H9 (cell line): ENCODE results near the gene NPC1. TPM values are rescaled to one million over a fixed set of nuclear protein-coding genes. Genes with fewer than 3 reads are reported as not detected.

Experiments used
- DNase-seq: peaks from one replicate; pipeline ENCODE4 v3.0.0-alpha.2; 2017
- H2AFZ ChIP-seq: one replicate; pipeline ENCODE4 v1.6.1; 2013; ENCODE audit warnings: mild to moderate bottlenecking, low read length, control low read depth, moderate library complexity
- H2AK5ac ChIP-seq: 2 replicates; pipeline ENCODE4 v1.6.1; 2013; ENCODE audit warnings: low read length, control low read depth, mixed read lengths; ENCODE audit not compliant: insufficient read length
- H2BK120ac ChIP-seq: one replicate; pipeline ENCODE4 v1.6.1; 2013; ENCODE audit warnings: low read depth, mild to moderate bottlenecking, low read length, control low read depth, inconsistent platforms; ENCODE audit not compliant: poor library complexity, severe bottlenecking
- H2BK12ac ChIP-seq: 2 replicates; pipeline ENCODE4 v1.6.1; 2013; ENCODE audit warnings: low read length, control low read depth, mixed read lengths, low read depth; ENCODE audit not compliant: insufficient read length
- H2BK15ac ChIP-seq: 2 replicates; pipeline ENCODE4 v1.6.1; 2013; ENCODE audit warnings: low read depth, low read length, control low read depth
- H2BK20ac ChIP-seq: one replicate; pipeline ENCODE4 v1.6.1; 2013; ENCODE audit warnings: low read depth, mild to moderate bottlenecking, low read length, control low read depth, inconsistent platforms; ENCODE audit not compliant: poor library complexity, severe bottlenecking
- H2BK5ac ChIP-seq: 2 replicates; pipeline ENCODE4 v1.6.1; 2013; ENCODE audit warnings: low read length, control low read depth, mixed read lengths; ENCODE audit not compliant: insufficient read length
- H3K14ac ChIP-seq: 2 replicates; pipeline ENCODE4 v1.6.1; 2013; ENCODE audit warnings: low read length, control low read depth; ENCODE audit not compliant: insufficient read depth
- H3K18ac ChIP-seq: 2 replicates; pipeline ENCODE4 v1.6.1; 2013; ENCODE audit warnings: low read depth, mild to moderate bottlenecking, mixed read lengths, low read length, control low read depth; ENCODE audit not compliant: insufficient read length
- H3K23ac ChIP-seq: 2 replicates; pipeline ENCODE4 v1.6.1; 2013; ENCODE audit warnings: low read length, control low read depth, mixed read lengths, low read depth; ENCODE audit not compliant: insufficient read length
- H3K23me2 ChIP-seq: 2 replicates; pipeline ENCODE4 v1.6.1; 2013; ENCODE audit warnings: low read depth, mild to moderate bottlenecking, mixed read lengths, low read length, control low read depth; ENCODE audit not compliant: insufficient read length, poor library complexity, severe bottlenecking
- H3K27ac ChIP-seq: 2 replicates; pipeline ENCODE4 v1.5.1; 2013; ENCODE audit warnings: low read length, control low read depth, mixed read lengths, low read depth; ENCODE audit not compliant: insufficient read length
- H3K27me3 ChIP-seq: 2 replicates; pipeline ENCODE4 v1.6.1; 2013; ENCODE audit warnings: low read length, control low read depth, inconsistent platforms; ENCODE audit not compliant: insufficient read depth
- H3K4ac ChIP-seq: 2 replicates; pipeline ENCODE4 v1.6.1; 2013; ENCODE audit warnings: low read depth, mild to moderate bottlenecking, control low read depth, inconsistent platforms, low read length, moderate library complexity
- H3K4me1 ChIP-seq: 2 replicates; pipeline ENCODE4 v1.6.1; 2013; ENCODE audit warnings: low read length, control low read depth, inconsistent platforms; ENCODE audit not compliant: insufficient read depth
- H3K4me2 ChIP-seq: 2 replicates; pipeline ENCODE4 v1.6.1; 2013; ENCODE audit warnings: low read length, control low read depth, mixed read lengths; ENCODE audit not compliant: insufficient read length, insufficient read depth
- H3K56ac ChIP-seq: 2 replicates; pipeline ENCODE4 v1.6.1; 2013; ENCODE audit warnings: low read depth, mild to moderate bottlenecking, mixed read lengths, low read length, control low read depth; ENCODE audit not compliant: insufficient read length
- H3K79me1 ChIP-seq: 2 replicates; pipeline ENCODE4 v1.6.1; 2013; ENCODE audit warnings: low read depth, mild to moderate bottlenecking, moderate library complexity, low read length, control low read depth, inconsistent platforms; ENCODE audit not compliant: insufficient read depth, poor library complexity, severe bottlenecking
- H3K79me2 ChIP-seq: 2 replicates; pipeline ENCODE4 v1.6.1; 2013; ENCODE audit warnings: low read length, control low read depth, inconsistent platforms; ENCODE audit not compliant: insufficient read depth
- H3K9ac ChIP-seq: 2 replicates; pipeline ENCODE4 v1.6.1; 2013; ENCODE audit warnings: low read length, control low read depth, mixed read lengths; ENCODE audit not compliant: insufficient read length; ENCODE audit errors: extremely low read depth
- H3K9me3 ChIP-seq: one replicate; pipeline ENCODE4 v1.6.1; 2013; ENCODE audit warnings: low read depth, low read length, inconsistent platforms; ENCODE audit not compliant: control insufficient read depth
- H3T11ph ChIP-seq: one replicate; pipeline ENCODE4 v1.6.1; 2013; ENCODE audit warnings: mild to moderate bottlenecking, low read length, control low read depth, inconsistent platforms
- H4K20me1 ChIP-seq: one replicate; pipeline ENCODE4 v1.6.1; 2013; ENCODE audit not compliant: control insufficient read depth, insufficient read length, insufficient read depth
- H4K5ac ChIP-seq: 2 replicates; pipeline ENCODE4 v1.6.1; 2013; ENCODE audit warnings: low read depth, mild to moderate bottlenecking, mixed read lengths, low read length, control low read depth; ENCODE audit not compliant: insufficient read length
- H4K8ac ChIP-seq: replicated peaks from 2 replicates; pipeline ENCODE4 v1.6.1; 2013; ENCODE audit warnings: low read length, control low read depth, mixed read lengths, low read depth; ENCODE audit not compliant: insufficient read length
- H4K91ac ChIP-seq: 2 replicates; pipeline ENCODE4 v1.6.1; 2013; ENCODE audit warnings: low read depth, mild to moderate bottlenecking, moderate library complexity, mixed read lengths, low read length, control low read depth; ENCODE audit not compliant: insufficient read length
- H3K27ac Mint-ChIP-seq, 3 experiments: 2 replicates in 2 of 3; 3 replicates in 1 of 3; pipeline ENCODE4 v1.8.0; 2020 to 2021; ENCODE audit warnings: mixed read lengths in 3 of 3, mild to moderate bottlenecking in 1 of 3, moderate library complexity in 1 of 3
- H3K27me3 Mint-ChIP-seq: 2 replicates; pipeline ENCODE4 v1.8.0; 2021; ENCODE audit warnings: low read depth, mild to moderate bottlenecking, moderate library complexity, mixed read lengths
- H3K36me3 Mint-ChIP-seq, 3 experiments: 2 replicates in 2 of 3; 3 replicates in 1 of 3; pipeline ENCODE4 v1.8.0; 2020 to 2021; ENCODE audit warnings: low read depth in 3 of 3, mixed read lengths in 3 of 3; ENCODE audit not compliant: insufficient read depth in 1 of 3
- H3K4me1 Mint-ChIP-seq, 2 experiments: 2 replicates each; pipeline ENCODE4 v1.8.0; 2020; ENCODE audit warnings: mixed read lengths in 2 of 2
- H3K4me3 Mint-ChIP-seq, 2 experiments: 2 replicates in 1 of 2; 3 replicates in 1 of 2; pipeline ENCODE4 v1.8.0; 2020 to 2021; ENCODE audit warnings: mild to moderate bottlenecking in 2 of 2, mixed read lengths in 2 of 2, moderate library complexity in 1 of 2
- H3K9me3 Mint-ChIP-seq, 2 experiments: 2 replicates in 1 of 2; 3 replicates in 1 of 2; pipeline ENCODE4 v1.8.0; 2020; ENCODE audit warnings: mild to moderate bottlenecking in 2 of 2, mixed read lengths in 2 of 2, moderate library complexity in 1 of 2
- WGBS: extraction: QIAGEN DNeasy Blood & Tissue Kit; methylation state at CpG from one replicate; pipeline ENCODE4 v1.1.7; 2013; ENCODE audit warnings: missing lambda C conversion rate, low lambda C conversion rate, mixed read lengths; ENCODE audit not compliant: insufficient read length; ENCODE audit errors: extremely low coverage; 5-methylcytosine and 5-hydroxymethylcytosine counted together
- total RNA-seq: library from RNA; stranded (reverse); gene quantifications from 2 replicates; pipeline ENCODE4 v1.2.1, GENCODE V29; 2021
- TF ChIP-seq, protein P1 (sequence below): fragments of 200-600 bp; sonication (generic); conservative IDR thresholded peaks from 3 replicates; pipeline ENCODE4 v1.8.0; 2021; ENCODE audit warnings: antibody characterized with exemption, mild to moderate bottlenecking

The NPC1 gene
- total RNA-seq, 1 experiment from 2014 or later, result 24.2 TPM

DNA sequence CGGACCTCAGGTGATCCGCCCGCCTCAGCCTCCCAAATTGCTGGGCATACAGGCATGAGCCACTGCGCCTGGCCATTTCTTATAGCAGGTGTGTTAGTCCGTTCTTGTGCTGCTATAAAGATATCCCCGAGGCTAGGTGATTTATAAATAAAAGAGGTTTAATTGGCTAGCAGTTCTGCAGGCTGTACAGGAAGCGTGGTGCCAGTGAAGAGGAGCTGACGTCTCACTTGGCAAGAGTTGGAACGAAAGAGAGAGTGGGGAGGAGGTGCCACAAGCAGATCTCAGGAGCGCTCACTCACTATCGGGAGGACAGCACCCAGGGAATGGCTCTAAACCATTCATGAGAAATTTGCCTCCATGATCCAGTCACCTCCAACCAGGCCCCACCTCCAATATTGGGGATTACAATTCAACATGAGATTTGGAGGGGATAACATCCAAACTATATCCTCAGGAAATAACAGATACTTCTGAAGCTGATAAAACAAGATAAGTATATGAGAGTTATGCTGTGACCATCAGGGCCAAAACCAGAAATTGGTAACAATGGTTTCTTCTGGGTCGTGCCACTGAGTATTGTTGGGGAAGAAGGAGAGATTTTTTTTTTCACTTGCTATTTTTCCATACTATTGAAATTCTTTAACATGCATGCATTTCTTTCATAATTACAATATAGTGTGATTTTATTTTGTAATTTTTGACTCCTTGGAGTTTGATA, 90.4 kb downstream of the NPC1 start:
- Histone ChIP-seq H3K23ac (no peak overlapping the region), H3K79me2 (no peaks in the 10 kb centered on the region), H3K9ac (no peak overlapping the region), H3K27ac (no peak overlapping the region), H2AFZ (no peak overlapping the region), H3K4me2 (no peak overlapping the region), H3K9me3 (no peaks in the 10 kb centered on the region), H4K20me1 (no peaks in the 10 kb centered on the region), H2BK15ac (no peak overlapping the region), H4K8ac (no peak overlapping the region), H3K14ac (no peak overlapping the region), H3K4ac (no peak overlapping the region), H3K56ac (no peak overlapping the region), H3K23me2 (no peaks in the 10 kb centered on the region), H3K4me1 (no peaks in the 10 kb centered on the region), H4K91ac (no peak overlapping the region), H2BK12ac (no peak overlapping the region), H4K5ac (no peak overlapping the region), H3K79me1 (no peaks in the 10 kb centered on the region), H3K18ac (no peak overlapping the region), H2AK5ac (no peak overlapping the region), H2BK20ac (no peak overlapping the region), H2BK120ac (no peak overlapping the region), H3T11ph (no peak overlapping the region), H3K27me3 (no peaks in the 10 kb centered on the region), H2BK5ac (no peak overlapping the region)
- Mint-ChIP-seq H3K4me3 (no peak overlapping the region), H3K4me1 (0 out of 4 replicates have a peak, but pooled peaks cover 0 to 4% of the 10 kb centered on the region in 2 experiments), H3K27ac (no peak overlapping the region), H3K9me3 (peaks cover 2 to 7% of the 10 kb centered on the region in 2 experiments; a peak in 3 of 5 replicates), H3K27me3 (peaks cover 4% of the 10 kb centered on the region; the same call in 1 of the 2 replicates), H3K36me3 (no peaks in the 10 kb centered on the region)
- no peak for DNase-seq
- WGBS, result no CpG with 5 or more reads among the region's 12 CpGs
- TF ChIP-seq, protein P1, sequence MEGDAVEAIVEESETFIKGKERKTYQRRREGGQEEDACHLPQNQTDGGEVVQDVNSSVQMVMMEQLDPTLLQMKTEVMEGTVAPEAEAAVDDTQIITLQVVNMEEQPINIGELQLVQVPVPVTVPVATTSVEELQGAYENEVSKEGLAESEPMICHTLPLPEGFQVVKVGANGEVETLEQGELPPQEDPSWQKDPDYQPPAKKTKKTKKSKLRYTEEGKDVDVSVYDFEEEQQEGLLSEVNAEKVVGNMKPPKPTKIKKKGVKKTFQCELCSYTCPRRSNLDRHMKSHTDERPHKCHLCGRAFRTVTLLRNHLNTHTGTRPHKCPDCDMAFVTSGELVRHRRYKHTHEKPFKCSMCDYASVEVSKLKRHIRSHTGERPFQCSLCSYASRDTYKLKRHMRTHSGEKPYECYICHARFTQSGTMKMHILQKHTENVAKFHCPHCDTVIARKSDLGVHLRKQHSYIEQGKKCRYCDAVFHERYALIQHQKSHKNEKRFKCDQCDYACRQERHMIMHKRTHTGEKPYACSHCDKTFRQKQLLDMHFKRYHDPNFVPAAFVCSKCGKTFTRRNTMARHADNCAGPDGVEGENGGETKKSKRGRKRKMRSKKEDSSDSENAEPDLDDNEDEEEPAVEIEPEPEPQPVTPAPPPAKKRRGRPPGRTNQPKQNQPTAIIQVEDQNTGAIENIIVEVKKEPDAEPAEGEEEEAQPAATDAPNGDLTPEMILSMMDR, result no peak
